T-cell (primary cell): ENCODE measurements around the gene TEPSIN. TPM values are rescaled to one million over a fixed set of nuclear protein-coding genes. Genes with fewer than 3 reads are reported as not detected.

ENCODE experiments used
- ATAC-seq, 4 experiments: fragments of 200-7000 bp in 3 of 4; fragments of 150-1000 bp in 1 of 4; cut with Tn5 transposase; replicated peaks in 1 of 4; 1 replicate in 3 of 4; 2 replicates in 1 of 4; pipeline ENCODE4 v1.10.0; 2021; ENCODE audit warnings: moderate library complexity in 3 of 4, mild to moderate bottlenecking in 2 of 4, moderate number of reproducible peaks in 1 of 4
- CTCF ChIA-PET, 2 donors: fragments of 300-600 bp; sonication (Branson Sonifier 250); formaldehyde crosslinking; loops; one replicate each; lab custom pipeline; 2022; ENCODE audit warnings: antibody characterized with exemption in 2 of 2; lab: Charles Lee
- POLR2A ChIA-PET, 2 donors: fragments of 300-600 bp; sonication (Branson Sonifier 250); formaldehyde crosslinking; loops; one replicate each; lab custom pipeline; 2022; ENCODE audit warnings: antibody characterized with exemption in 2 of 2; lab: Charles Lee
- DNase-seq, 35 experiments: peaks; one replicate each; pipeline versions ENCODE4 v3.0.0 to v3.0.0-alpha.2; 2013 to 2023
- H3K27ac ChIP-seq: one replicate; pipeline ENCODE4 v1.5.1; 2013; ENCODE audit warnings: low read length
- H3K27me3 ChIP-seq, 2 experiments: replicated peaks in 1 of 2; 1 replicate in 1 of 2; 2 replicates in 1 of 2; pipeline versions ENCODE4 v1.6.1 to v1.7.0; 2013; ENCODE audit warnings: low read length in 1 of 2, mixed read lengths in 1 of 2; ENCODE audit not compliant: control insufficient read depth in 2 of 2, insufficient read depth in 2 of 2; ENCODE audit errors: extremely low read depth in 1 of 2
- H3K36me3 ChIP-seq, 2 donors: 1 replicate in 1 of 2; 2 replicates in 1 of 2; pipeline versions ENCODE4 v1.6.1 to v1.7.0; 2013; ENCODE audit warnings: low read length in 1 of 2; ENCODE audit not compliant: control insufficient read depth in 2 of 2, insufficient read depth in 1 of 2; ENCODE audit errors: extremely low read depth in 1 of 2
- H3K4me1 ChIP-seq, 2 experiments: 1 replicate in 1 of 2; 2 replicates in 1 of 2; pipeline versions ENCODE4 v1.6.1 to v1.7.0; 2013; ENCODE audit warnings: low read length in 2 of 2, mixed read lengths in 1 of 2; ENCODE audit not compliant: insufficient read depth in 2 of 2, control insufficient read depth in 1 of 2; ENCODE audit errors: extremely low read depth in 1 of 2
- H3K4me3 ChIP-seq, 2 donors: 1 replicate in 1 of 2; 2 replicates in 1 of 2; pipeline versions ENCODE4 v1.5.1 to v1.7.0; 2013; ENCODE audit warnings: mild to moderate bottlenecking in 2 of 2, low read length in 1 of 2, moderate library complexity in 1 of 2; ENCODE audit not compliant: control insufficient read depth in 1 of 2; ENCODE audit errors: extremely low read depth in 1 of 2
- H3K9me3 ChIP-seq: 2 replicates; pipeline ENCODE4 v1.7.0; 2013
- H3K27ac Mint-ChIP-seq, 2 donors: one replicate each; pipeline ENCODE4 v1.8.0; 2020 to 2021; ENCODE audit warnings: mild to moderate bottlenecking in 2 of 2, mixed read lengths in 2 of 2
- H3K27me3 Mint-ChIP-seq, 2 donors: one replicate each; pipeline ENCODE4 v1.8.0; 2021 to 2022; ENCODE audit warnings: mixed read lengths in 2 of 2
- H3K36me3 Mint-ChIP-seq: one replicate; pipeline ENCODE4 v1.8.0; 2021; ENCODE audit warnings: mixed read lengths
- H3K4me1 Mint-ChIP-seq, 3 donors: one replicate each; pipeline ENCODE4 v1.8.0; 2020 to 2022; ENCODE audit warnings: mixed read lengths in 3 of 3, mild to moderate bottlenecking in 1 of 3
- H3K4me3 Mint-ChIP-seq, 3 donors: one replicate each; pipeline ENCODE4 v1.8.0; 2020 to 2022; ENCODE audit warnings: mild to moderate bottlenecking in 3 of 3, mixed read lengths in 3 of 3, moderate library complexity in 3 of 3
- H3K9me3 Mint-ChIP-seq, 3 donors: one replicate each; pipeline ENCODE4 v1.8.0; 2020 to 2022; ENCODE audit warnings: mixed read lengths in 3 of 3
- WGBS: methylation state at CpG from one replicate; pipeline ENCODE4 v1.1.5; 2013; ENCODE audit warnings: missing lambda C conversion rate; ENCODE audit not compliant: insufficient coverage; 5-methylcytosine and 5-hydroxymethylcytosine counted together
- total RNA-seq, 35 experiments: library from RNA in 6 of 35; stranded (reverse) in 6 of 35; fragments of 120-200 nt in 1 of 35; gene quantifications; one replicate each; pipeline versions ENCODE4 v1.2.1 to v1.2.4 and lab custom pipeline; 2013 to 2026

The TEPSIN gene
- total RNA-seq, 5 donors from 2014 or later (not counting 1 experiment from before 2014, with no cell fraction given): 73.8 to 169 (median 161) TPM

DNA sequence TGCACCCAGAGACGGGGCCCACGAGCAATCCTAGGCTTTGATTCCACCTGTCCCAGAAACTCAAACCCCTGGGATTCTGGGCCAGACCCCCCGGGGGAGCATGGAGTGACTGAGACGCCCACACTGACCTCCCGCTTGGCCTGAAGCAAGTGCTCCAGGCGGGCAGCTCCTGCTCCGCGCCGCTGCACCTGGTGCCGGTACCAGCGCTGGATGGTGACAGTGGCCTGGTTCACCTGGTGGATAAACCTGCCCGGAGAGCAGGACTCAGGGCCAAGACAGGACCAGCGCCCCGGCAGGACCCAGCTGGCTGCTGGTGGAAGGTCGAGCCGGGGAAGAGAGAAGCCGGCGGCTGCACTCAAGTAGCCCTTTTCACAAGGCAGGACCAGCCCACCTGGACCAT lies 38.7 kb downstream of the TEPSIN start:
- Histone ChIP-seq H3K27me3 (no peaks in the 10 kb centered on the region), H3K4me3 (no peak overlapping the region), H3K27ac (no peak overlapping the region), H3K36me3 (peaks cover 5 to 15% of the 10 kb centered on the region in 2 donors), H3K9me3 (no peaks in the 10 kb centered on the region), H3K4me1 (no peaks in the 10 kb centered on the region)
- ATAC-seq (no peak), DNase-seq (no peak)
- Mint-ChIP-seq H3K27ac (no peak overlapping the region), H3K9me3 (no peaks in the 10 kb centered on the region), H3K27me3 (no peaks in the 10 kb centered on the region), H3K4me1 (no peaks in the 10 kb centered on the region), H3K4me3 (no peak overlapping the region), H3K36me3 (no peaks in the 10 kb centered on the region)
- POLR2A ChIA-PET: no interaction called here
- 98% methylated on average over 14 of the region's 18 CpGs for WGBS
- CTCF ChIA-PET: no interaction called here

DNA sequence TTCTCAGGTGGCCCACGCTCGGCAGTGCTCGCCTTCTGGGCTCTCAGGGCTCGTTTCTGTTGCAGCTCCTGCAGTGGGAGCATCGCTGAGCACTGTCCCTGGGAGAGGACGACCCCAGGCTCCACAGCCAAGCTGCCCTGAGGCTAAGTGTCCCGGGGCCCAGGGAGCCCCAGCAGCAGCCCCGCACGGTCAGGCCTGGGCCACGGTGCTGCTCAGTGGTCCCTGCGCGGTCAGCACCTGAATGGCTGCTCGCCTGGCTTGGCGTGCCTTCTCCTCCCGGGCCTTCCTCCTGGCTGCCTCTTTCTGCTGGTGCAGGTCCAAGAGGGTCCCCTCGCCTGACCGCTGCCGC lies 39.4 kb downstream of the TEPSIN start:
- Mint-ChIP-seq H3K4me1 (no peaks in the 10 kb centered on the region), H3K27ac (no peak overlapping the region), H3K9me3 (no peaks in the 10 kb centered on the region), H3K36me3 (no peaks in the 10 kb centered on the region), H3K4me3 (no peak overlapping the region), H3K27me3 (no peaks in the 10 kb centered on the region)
- Histone ChIP-seq H3K4me3 (no peak overlapping the region), H3K9me3 (no peaks in the 10 kb centered on the region), H3K36me3 (peaks cover 5 to 15% of the 10 kb centered on the region in 2 donors), H3K4me1 (no peaks in the 10 kb centered on the region), H3K27ac (no peak overlapping the region), H3K27me3 (no peaks in the 10 kb centered on the region)
- POLR2A ChIA-PET: no interaction called here
- CTCF ChIA-PET: no interaction called here
- 95% methylated on average over 18 of the region's 18 CpGs for WGBS
- ATAC-seq (no peak), DNase-seq (no peak)

- WGBS: 94% methylated on average over 20 of the region's 22 CpGs
- Histone ChIP-seq H3K36me3 (peaks cover 5 to 20% of the 10 kb centered on the region in 2 donors), H3K27ac (no peak overlapping the region), H3K4me1 (no peaks in the 10 kb centered on the region), H3K9me3 (no peaks in the 10 kb centered on the region), H3K27me3 (no peaks in the 10 kb centered on the region), H3K4me3 (no peak overlapping the region)
- no peak overlapping the region for H3K27ac Mint-ChIP-seq
- DNase-seq (no peak), ATAC-seq (no peak)
- H3K36me3 Mint-ChIP-seq: no peaks in the 10 kb centered on the region
- H3K9me3 Mint-ChIP-seq: no peaks in the 10 kb centered on the region
- H3K27me3 Mint-ChIP-seq: no peaks in the 10 kb centered on the region
- CTCF ChIA-PET: no interaction called here
- no peaks in the 10 kb centered on the region for H3K4me1 Mint-ChIP-seq
- POLR2A ChIA-PET: no interaction called here
- H3K4me3 Mint-ChIP-seq: no peak overlapping the region
Measured at GRCh38 chr17:81198826-81199481, 39.9 kb downstream of the TEPSIN start.

DNA sequence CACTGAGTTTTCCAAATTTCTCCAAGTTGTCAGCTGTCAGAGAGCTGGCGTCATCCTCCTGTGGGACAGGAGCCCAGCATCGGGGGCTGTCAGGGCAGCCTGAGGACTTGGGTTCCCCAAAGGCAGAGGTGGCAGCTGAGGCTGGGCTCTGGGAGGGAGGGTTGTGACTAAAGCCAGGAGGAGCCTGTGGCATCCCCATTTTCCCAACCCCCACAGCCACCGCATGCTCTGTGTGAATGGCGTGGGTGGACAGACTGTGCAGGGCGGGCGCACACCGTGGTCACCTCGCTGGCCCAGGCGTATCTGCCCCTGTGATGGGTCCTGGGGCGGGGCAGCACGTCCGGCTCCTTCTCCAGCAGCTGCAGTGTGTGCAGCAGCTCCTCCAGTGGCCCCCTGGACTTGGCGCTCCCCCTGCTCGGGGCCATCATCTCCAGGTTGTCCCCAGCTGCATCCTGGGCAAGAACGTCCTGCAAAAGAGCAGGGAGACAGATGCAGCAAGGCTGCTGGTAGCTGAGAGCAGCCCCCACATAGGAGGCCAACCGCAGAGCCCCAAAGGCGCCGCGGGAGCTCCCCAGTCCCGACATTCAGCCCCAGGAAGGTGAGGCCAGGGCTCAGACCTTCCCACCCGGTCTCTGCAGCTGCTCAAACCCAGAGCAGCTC lies 40.9 kb downstream of the TEPSIN start:
- H3K4me3 Mint-ChIP-seq: no peak overlapping the region
- no peak overlapping the region for H3K27ac Mint-ChIP-seq
- H3K27ac ChIP-seq: no peak overlapping the region
- DNase-seq (no peak), ATAC-seq (no peak)
- H3K36me3 Mint-ChIP-seq: no peaks in the 10 kb centered on the region
- ChIA-PET POLR2A (no interaction called here), CTCF (no interaction called here)
- no peaks in the 10 kb centered on the region for H3K4me1 ChIP-seq
- no peaks in the 10 kb centered on the region for H3K4me1 Mint-ChIP-seq
- H3K9me3 Mint-ChIP-seq: no peaks in the 10 kb centered on the region
- no peaks in the 10 kb centered on the region for H3K9me3 ChIP-seq
- no peak overlapping the region for H3K4me3 ChIP-seq
- H3K27me3 Mint-ChIP-seq: no peaks in the 10 kb centered on the region
- WGBS: 92% methylated on average over 20 of the region's 21 CpGs
- no peaks in the 10 kb centered on the region for H3K27me3 ChIP-seq
- H3K36me3 ChIP-seq: peaks cover 5 to 22% of the 10 kb centered on the region in 2 donors

DNA sequence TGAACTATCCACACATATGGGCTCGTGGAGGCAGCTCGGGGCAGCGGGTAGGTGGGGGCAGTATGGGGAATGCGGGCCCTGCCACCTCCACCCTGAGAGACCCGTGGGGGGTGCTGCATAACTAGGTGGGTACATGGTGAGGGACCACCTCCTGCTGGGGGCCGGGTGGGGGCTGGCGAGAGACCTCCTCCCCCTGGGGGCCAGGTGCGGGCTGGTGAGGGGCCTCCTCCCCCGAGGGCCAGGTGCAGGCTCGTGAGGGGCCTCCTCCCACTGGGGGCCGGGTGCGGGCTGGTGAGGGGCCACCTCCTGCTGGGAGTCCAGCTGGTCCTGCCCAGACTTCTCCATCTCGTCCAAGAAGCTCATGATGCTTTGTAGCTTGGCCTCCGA lies 41.5 kb downstream of the TEPSIN start:
- H3K9me3 ChIP-seq: no peaks in the 10 kb centered on the region
- no peaks in the 10 kb centered on the region for H3K36me3 Mint-ChIP-seq

DNA sequence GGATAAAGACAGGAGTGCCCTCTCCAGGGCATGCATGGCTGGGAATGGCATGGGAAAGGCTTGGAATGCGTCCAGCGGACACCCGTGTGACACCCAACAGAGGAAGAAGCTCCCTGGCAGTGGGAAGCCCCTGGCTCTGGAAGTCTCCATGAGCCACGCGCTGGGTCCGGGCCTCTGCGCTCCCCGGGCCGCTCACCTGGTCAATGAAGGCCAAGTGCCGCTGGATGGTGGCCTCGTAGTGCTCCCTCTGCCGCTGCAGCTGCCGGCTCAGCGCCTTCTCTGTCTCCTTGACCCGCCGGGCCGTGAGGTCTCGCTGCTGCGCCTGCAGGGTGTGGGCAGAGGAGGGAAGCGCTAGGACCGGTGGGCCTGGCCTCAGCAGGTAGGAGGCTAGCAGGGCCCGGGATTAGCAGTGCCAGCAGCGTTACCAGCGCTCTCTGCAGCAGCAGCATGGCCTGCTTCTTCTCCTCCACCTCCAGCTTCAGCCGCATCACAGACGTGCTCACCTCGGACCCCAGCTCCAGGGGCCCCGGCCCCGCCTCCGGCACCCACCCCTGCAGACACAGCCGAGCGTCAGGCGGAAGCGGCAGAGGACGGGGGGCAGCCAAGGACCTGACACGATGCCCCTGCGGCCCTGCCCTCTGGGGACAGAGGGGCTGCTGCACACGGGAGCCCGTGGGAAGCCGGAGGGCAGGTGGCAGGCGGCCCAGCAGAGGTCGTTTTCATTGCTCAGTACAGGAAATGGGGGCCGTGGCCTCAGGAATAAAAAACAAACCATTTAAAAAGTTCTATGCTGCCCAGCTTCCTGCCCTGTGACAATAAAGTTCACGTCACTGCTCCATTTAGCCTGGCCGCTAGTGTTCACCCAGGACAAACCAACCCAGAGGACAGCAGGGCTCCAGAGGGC lies 42.1 kb downstream of the TEPSIN start:
- Mint-ChIP-seq H3K4me3 (no peak overlapping the region), H3K27me3 (no peaks in the 10 kb centered on the region), H3K9me3 (no peaks in the 10 kb centered on the region), H3K4me1 (no peaks in the 10 kb centered on the region), H3K36me3 (no peaks in the 10 kb centered on the region), H3K27ac (no peak overlapping the region)
- DNase-seq (no peak), ATAC-seq (no peak)
- ChIA-PET CTCF (no interaction called here), POLR2A (no interaction called here)
- Histone ChIP-seq H3K27ac (no peak overlapping the region), H3K9me3 (no peaks in the 10 kb centered on the region), H3K4me3 (no peak overlapping the region), H3K27me3 (no peaks in the 10 kb centered on the region), H3K36me3 (peaks cover 5 to 21% of the 10 kb centered on the region in 2 donors), H3K4me1 (no peaks in the 10 kb centered on the region)
- WGBS: 95% methylated on average over 41 of the region's 45 CpGs

More for the DNA sequence above, 41.5 kb downstream of the TEPSIN start:
- Histone ChIP-seq H3K4me1 (no peaks in the 10 kb centered on the region), H3K36me3 (peaks cover 5 to 21% of the 10 kb centered on the region in 2 donors), H3K4me3 (no peak overlapping the region), H3K27me3 (no peaks in the 10 kb centered on the region), H3K27ac (no peak overlapping the region)
- WGBS: 83% methylated on average over 9 of the region's 14 CpGs
- no peak overlapping the region for H3K4me3 Mint-ChIP-seq
- ChIA-PET POLR2A (no interaction called here), CTCF (no interaction called here)
- H3K4me1 Mint-ChIP-seq: no peaks in the 10 kb centered on the region
- no peak overlapping the region for H3K27ac Mint-ChIP-seq
- no peaks in the 10 kb centered on the region for H3K9me3 Mint-ChIP-seq
- no peak for DNase-seq
- H3K27me3 Mint-ChIP-seq: no peaks in the 10 kb centered on the region
- ATAC-seq: no peak
